Measurements from ENCODE around the gene STIMATE.

STIMATE gene

DNA sequence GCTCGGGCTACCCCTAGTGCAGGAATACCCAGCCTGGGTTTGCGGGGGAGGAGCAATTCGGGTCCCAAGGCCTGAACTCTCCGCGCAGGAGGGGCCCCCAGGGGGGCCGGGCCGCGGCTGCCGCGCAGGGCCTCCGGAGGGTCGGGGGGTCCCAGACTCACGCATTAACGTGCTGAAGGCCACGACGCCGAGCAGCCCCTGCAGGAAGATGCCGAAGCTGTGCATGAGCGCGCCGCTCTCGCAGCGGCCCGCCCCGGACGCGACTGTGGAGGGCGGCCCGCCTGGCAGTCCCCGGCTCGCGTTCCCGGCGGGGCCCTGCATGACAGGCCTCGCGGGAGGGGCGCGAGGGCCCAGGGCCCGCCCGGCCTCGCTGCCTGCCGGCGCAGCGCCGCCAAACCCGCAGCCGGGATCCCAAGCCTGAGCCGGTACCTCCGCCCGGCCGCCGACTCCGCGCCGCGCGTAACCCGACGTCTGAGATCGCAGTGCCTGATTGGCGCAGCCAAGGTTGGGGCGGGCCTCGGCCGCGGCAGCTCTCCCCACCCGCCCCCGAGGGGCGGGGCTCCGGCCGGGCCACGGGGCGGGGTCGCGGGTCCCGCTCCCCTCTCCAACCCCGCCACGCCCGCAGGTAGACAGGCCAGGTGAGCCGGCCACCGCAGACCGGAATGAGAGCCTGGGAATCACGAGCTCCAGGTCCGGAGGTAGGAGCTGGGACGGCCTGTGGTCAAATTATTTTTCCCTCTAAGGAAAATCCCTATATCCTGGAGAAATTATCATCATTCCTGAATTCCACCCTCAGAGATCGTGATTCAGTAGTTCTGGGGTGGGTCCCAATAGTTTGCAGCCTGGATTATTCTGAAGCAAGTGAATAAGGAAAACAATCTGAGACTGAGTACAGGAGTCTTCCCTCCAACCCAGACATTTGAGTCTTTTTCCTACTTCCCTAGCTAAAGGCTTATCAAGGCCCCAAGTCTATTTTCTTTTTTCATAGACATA is at the start of gene STIMATE:
Gene STIMATE, minus strand, starts transcription at position 419 of the 993 bp plus-strand sequence. Its CDS starts 98 bp downstream, at position 321.
- peak; percentile 64 for DNase-seq

DNA sequence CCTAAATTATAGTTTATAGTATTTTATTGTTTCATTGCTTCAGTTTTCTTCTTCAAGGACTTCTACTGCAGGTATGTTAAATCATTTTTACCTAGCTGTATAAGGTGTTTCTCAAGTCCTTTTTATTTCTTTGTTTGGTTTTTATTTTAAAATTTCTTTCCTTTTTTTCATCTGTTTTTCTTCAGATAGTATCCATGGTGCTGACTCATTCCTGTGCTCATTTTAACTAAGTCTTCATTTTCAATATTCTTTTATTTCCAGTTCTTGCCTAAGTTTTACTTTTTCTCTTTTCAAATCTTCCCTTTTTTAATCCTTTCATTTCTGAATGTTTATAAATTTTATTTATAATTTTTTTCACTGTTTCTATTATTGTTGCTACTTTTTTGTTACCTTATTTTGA is 42.3 kb upstream of the STIMATE start:
- no peak for DNase-seq

DNA sequence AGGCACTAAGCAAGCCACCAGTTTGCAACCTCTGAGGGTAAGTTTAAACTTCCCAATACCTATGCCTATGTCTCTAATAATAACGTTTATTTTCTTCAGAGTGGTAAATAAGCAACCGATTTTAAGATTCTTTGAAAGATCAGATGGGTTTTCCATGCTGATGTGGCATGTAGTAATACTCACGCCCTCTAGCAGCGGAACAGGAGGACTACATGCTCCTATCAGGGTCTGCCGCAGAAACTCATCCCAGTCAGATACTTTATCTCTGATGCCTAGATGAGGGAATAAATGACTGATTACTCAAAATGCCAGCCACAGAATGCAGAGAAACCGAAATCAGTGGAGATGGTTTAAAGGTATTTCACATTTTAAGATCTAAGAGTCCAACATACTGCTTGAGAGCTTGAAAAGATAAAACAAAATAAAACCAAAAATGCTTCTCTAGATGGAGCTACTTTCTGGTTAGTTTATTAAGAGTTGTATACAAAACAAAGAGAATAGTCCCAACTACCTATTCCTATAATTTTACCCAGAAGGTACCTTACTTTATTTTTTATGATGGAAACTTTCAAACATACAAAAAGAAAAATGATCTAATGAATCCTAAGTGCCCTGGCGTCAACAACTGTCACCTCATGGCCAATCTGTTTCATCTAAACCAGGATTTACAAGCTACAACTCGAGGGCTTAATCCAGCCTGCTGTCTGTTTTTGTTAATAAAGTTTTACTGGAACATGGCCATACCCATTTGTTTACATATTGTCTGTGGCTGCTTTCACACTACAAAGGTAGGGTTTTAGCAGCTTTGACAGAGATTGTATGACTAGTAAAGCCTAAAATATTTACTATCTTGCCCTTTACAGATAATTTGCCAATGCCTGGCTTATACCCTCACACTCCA is 37.5 kb upstream of the STIMATE start:
- peak; percentile 15 for DNase-seq

DNA sequence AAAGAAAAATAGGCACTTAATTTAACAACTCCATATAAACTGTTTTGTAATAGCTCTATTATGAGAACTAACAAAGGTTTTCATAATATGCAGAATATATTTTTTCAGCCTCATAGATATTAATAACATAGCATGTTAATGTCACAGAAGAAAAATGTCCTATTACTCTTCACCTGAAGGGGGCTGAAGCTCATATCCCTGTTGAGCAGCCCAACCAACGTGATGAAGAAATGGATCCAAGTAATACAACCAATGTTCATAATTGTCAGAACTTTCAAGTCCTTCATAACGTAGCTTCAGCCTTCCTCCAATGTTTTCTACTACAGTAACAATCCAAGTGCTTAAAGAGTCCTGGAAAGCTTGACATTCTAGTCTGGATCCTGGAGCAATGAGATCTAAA is 34.5 kb upstream of the STIMATE start:
- no peak for DNase-seq

DNA sequence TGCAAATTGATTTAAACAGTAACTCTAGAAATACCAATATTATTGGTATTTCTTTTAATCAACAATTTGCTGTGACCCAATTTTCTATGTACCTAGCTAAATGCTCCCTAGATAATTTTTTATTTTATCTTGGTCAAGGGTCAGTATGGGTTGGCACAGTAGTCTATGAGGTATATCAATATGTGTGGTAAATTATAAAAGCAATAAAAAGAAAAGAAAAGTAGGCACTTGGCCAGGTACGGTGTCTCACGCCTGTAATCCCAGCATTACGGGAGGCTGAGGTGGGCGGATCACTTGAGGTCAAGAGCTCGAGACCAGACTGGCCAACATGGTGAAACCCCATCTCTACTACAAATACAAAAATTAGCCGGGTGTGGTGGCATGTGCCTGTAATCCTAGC is 34.0 kb upstream of the STIMATE start:
- no peak for DNase-seq

DNA sequence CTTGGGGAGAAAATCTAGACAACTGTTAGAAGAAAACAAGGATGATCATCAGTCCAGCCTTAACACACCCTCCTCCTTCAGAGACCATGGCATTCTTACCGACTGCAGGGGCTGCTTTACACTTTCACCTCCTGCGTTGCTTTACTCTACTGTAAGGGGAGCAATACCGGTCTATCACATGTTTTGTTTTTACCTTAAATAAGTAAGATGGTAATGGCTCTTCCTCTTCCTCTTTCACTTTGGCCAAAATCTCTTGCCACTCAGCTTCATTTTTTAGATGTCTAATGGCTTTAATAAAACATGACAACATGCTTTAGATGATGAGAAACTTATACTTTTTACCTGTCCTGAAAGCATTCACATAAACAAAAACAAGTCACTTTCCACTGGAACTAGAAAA is 33.4 kb upstream of the STIMATE start:
- DNase-seq, result no peak

DNA sequence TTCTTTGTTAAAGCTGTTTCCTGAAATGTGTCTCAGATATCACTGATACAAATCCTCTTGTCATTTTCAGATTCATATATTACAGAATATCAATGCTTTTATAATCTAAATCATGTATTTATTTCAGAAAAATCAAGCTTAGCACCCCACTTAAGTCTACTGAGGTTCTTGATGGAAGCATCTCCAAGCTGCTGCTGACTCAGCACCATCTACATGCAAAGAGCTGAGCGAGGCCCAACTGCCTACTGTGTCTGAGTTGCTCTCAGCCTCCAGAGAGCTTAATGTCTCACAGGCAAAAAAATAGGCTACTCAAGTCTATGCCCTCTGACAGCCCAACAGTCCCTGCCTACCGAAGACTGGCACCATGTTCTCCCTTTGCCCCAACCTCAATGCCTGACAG is 29.2 kb upstream of the STIMATE start:
- no peak for DNase-seq

DNA sequence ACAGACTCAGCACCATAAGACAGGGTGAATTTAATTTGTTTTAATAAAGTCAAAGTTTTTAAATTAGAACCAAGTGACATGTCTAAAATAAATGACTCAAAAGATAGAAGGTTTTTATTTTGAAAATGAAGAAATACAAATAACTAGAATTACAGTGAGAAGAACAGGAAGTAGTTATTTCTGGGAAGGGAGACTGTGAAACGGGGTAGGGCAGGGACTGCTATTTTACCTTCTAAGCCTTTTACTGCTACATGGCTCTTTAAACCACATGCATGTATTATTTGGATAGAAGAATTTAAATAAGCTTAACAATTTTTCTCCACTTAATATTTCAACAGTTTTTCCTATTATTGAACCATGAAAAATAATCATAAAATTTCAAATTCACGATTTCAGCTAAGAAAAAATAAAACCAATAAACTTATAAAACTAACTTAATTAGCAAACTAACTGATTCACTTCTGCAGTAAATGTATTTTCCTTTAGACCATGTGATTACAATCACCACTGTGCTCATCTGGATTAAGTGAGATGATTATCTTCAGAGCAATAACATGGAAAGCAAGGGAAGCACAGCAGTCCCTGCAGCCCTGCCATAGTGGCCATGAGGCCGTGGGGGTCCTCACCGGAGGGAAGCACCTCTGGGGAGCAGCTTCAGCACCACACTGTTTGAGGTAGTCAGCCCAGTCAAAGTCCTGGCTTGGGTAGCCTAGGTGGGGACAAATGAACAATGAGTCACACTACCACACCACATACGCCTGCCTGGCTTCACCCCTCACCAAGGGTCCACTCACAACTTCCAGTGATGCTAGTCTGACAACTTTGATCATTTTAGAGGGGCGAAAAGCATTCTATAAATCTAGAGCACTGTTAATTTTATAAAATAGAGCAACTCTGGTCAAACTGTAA is 28.3 kb upstream of the STIMATE start:
- no peak for DNase-seq

DNA sequence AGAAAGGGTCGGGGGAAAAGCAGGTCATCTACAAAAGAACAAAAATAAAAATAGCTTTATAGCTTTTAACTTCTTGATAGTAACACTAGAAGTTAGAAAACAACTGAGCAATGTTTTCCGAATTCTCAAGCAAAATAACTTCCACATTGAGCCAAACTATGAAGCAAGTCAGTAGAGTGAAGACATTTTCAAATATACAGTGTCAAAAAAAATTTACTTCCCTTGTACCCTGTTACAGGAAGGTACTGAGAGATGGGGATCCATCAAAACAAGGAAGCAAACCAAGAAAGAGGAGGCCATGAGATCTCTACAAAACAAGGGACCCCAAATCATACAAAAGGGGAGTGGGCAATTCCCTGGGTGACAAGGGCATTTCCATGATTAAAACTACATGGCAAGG is 26.6 kb upstream of the STIMATE start:
- DNase-seq, result no peak

DNA sequence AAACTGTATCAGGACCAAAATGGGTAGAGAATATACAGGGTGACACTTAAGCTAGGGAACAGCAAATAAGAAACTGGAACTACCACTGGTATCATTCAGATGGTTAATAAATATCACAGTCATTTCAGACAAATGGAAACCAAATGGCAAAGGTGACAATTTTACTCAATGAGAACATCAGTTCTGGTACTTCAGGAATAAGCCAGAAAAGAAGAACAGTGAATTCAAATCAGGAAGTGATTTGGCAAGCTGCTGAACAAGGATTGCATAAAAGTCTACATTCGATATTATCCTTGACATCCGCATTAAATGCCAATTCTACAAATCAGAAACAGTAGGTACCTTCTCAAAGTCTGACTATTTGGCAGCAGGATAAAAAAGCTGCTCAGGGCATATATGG is 23.5 kb upstream of the STIMATE start:
- DNase-seq, result no peak

DNA sequence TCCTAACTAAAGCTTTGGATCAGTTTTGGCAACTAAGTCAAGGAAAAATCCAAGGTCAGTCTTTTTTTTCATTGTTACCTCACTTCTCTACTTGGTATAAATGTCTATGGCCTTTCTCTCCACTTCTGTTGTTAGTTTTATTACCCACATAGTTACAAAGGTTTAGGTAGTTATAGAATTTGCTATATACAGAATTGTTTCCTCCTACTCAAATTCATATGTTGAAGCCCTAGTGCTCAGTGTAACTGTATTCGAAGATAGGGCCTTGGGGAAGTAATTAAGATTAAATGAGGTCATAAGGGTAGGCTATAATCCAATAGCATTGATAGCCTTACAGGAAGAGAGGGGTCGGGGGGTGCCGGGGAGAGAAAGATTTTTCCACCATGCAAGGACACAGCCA is 19.7 kb upstream of the STIMATE start:
- DNase-seq, result no peak

DNA sequence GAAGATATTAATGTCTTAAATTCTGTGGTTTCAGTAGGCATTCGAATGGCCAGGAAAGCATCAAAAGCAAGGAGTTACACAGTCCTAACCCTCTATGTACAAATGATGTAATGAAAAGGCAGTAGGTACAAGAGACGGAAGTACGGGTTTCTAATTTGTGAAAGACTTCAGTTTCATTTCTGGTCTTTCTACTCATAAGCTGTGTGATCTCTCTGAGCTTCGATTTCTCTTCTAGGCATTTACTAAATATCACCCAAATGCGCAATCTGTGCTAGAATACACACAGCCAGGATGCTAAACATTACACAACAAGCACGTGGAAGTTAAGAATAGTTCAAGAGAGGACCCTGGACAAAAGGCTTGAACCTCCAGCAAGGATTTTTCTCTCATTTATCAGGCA is 17.9 kb upstream of the STIMATE start:
- DNase-seq, result no peak

DNA sequence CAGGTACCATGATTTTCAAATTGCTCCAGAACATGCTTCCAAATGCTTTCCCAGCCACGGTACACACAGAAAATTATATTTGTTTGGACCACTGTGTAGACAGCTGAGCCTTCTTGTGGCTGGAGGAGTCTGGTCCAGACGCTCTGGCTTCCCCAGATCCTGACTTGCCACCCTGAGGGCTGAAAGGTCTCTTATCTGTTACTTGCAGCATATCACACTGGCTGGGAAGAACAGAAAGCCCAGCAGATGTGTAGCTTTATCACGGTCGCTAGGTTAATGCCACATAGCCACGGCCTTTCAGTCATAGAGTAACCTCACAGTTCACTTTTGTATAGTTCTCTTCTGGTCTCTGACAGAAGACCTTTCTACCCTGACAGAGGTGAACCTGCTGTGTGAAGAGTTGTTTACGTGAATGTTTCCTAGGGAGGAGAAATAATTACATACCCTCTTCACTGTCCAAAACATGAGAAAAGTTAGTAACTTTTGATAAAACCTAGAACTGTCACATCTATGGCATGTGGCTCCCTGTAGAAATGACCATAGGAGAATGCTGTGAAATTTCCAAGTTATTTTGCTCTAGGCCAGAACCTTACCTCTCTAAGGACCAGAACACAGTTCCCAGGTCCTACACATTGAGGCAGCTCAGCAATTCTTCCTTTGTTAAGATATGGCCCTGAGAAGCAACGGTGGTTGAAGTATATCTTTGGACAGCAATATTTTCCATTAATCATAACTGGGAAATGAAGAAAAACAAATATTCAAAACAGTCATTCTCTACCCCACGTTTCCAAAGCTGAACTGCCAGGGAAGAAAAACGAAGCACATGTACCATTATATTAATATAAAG is 15.8 kb upstream of the STIMATE start:
- DNase-seq, result no peak

DNA sequence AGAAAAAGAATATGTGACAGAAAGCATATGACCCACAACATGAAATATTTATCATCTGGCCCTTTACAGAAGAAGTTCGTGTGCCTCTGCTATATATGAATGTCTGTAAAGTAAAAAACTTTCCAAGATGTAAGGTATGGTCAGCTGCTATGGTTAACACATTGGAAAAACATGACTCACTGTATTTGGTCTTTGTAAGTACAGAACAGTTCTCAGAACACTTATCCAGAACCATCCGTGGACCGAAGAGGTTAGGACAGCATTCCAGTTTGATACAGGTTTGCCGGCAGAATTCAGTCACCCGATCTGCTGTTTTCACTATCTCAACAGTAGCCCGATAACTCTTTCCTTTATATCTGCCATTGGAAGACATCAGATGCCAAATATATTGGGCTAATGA is 13.5 kb upstream of the STIMATE start:
- no peak for DNase-seq

DNA sequence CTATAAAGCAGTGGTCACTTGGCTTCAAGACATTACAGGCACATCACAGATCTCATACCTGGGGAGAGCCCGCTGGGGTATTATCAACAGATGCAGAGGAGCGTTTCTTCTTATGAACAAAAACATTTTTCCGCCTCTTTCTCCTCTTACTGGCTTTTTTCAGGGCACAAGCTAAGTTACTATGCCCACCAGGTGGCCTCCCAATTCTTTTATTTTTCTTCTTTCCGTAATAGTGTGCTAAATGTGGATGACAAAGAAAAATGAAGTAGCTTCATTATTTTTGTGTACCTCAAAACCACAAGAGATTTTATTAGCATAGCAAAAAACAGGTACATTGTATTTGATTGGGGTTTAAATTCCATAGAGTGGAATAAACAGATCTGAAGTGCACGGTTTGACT is 10.1 kb upstream of the STIMATE start:
- DNase-seq, result no peak

DNA sequence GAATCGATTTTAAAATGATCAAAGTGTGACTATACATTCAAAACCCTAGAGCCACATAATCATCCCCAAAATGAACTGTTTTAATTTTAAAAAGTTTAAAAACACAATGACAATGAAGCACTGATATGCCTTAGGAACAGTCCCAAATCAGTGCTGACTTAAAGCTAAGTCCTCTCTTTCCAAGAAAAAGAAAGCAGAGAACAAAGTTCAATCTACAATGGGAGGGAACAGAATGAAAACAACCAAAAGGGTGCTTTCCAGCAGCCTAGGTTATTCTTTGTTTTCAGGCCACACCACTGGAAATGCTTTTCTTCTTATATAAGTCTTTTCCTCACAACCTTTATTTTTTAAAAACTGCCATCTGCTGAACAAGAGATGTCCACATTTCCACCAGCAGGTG is 7.2 kb upstream of the STIMATE start:
- DNase-seq, result no peak

DNA sequence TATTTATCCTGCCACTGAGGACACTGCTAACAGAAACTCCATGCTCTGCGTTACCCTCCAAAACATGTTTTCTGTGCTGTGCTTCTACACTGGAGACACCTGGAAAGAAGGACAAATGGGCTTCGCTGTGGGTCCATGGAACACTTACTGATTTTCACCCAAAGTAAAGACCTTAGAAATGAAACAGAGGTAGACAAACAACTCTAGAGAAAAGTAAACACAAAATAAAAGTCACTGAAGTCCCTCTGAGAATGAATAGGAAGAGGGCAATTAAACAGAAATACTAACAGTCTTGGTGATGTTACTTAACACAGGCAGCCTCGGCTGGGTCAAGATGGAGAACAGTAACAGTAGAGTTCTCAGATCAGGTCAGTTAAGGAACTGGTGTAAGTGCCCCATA is 6.7 kb upstream of the STIMATE start:
- no peak for DNase-seq

DNA sequence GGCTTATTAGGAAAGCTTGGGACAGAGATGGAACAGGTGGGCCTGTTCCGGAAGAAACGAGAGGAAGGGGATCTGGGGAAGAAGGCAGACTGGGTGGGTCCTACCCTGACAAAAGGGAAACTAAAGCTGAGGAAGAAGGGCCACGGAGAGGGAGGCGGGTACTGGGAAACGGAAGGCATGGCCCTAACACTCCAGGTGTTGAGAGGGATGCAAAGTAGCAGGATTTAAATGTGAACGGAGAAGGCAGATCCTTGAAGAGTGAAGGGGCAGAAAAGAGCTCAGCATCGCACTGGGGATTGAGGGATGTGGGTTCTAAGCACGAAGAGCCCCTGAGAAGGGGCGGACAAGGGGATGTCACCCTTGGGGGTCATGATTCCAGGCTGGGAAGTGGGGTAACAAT is 735 bp downstream of the STIMATE start:
- no peak for DNase-seq

DNA sequence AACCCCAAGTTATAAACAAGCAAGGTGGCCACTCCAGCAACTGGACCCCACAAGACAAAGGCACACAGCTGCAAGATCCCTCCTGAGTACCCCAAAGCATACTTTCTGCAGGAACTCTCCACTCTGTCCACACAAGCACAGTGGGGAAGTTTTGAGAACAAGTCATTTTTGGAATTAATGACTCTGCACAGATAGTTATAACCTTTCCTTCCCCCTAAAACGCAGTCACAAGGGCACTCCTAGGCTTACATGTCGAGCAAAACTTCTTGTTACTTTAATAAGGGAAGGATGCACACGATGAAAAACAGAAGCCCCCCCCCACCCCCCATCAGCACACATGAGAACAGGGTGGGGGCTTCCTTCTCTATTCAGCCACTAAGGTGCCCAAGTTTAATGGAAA is 1.2 kb downstream of the STIMATE start:
- DNase-seq, result no peak

DNA sequence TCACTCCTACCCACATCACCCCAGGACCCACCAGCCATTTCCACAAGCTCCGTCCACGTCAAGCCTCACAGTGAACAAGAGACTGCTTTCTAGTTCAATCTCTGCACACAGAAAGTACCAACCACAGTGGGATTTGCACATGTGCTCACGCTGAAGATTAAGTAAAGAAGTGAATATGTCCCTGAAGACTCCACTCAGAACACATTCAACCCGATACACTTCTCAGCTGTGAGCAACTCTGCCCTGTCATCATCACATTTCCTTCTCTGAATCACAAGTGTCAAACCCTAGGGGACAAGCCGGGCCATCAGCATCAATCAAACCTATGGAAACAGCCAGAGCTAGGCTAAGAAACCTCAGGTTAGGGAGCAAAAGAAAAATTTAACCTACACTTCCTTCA is 1.9 kb downstream of the STIMATE start:
- DNase-seq, result no peak

DNA sequence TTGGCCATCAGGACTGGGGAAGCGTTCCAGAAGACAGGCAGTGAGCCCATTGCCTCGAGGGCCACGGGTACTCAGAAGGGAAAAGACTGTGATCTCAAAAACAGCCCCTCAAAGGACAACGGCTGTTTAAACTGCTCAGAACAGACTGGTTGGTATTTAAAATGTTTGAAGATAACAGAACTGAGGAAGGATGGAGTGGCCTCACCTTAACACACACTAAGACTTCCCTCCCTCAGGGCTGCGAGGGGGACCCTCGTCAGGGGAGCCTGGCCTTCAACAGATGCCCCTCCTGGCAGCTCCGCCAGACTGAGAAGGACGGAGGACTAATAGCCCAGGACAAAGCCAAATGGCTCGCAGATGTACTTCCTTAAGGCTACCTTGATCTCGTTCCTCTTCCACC is 2.6 kb downstream of the STIMATE start:
- DNase-seq, result no peak

DNA sequence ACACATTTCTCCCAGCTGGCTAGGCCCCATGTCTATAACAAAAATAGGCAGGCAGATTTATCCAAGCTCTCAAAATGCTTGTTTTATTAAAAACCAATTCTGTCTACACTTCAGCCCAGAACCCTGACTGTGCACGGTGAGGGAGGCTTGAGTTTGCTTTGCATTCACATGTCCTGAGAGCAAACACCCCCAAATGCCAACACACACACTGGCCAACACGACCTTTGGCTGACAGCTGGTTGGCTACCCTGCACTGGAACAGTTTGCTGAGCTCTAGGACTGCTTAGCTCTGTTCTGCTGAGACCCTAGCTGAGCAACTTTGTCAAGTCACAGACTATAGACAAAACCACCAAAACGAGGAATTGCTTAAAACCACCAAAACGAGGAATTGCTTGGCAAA is 3.6 kb downstream of the STIMATE start:
- DNase-seq, result no peak
